GM23338 (cell line): Measurements from ENCODE around the gene SPTB. TPM values are rescaled to one million over a fixed set of nuclear protein-coding genes. Genes with fewer than 3 reads are reported as not detected.

Experiments used
- ATAC-seq: fragments of 200-7000 bp; cut with Tn5 transposase; 3 replicates; pipeline ENCODE4 v1.9.1; 2020
- DNase-seq: peaks from one replicate; pipeline ENCODE4 v3.0.0-alpha.2; 2015; ENCODE audit warnings: low spot score
- H2AFZ ChIP-seq: fragments of 200-600 bp; sonication (generic); 2 replicates; pipeline ENCODE4 v1.8.0; 2016; ENCODE audit warnings: antibody characterized with exemption, mild to moderate bottlenecking, moderate library complexity
- H3F3A ChIP-seq: fragments of 200-600 bp; sonication (generic); replicated peaks from 2 replicates; pipeline ENCODE4 v1.8.0; 2017; ENCODE audit warnings: antibody characterized with exemption, mixed run types, low read depth
- H3K27ac ChIP-seq: fragments of 200-600 bp; sonication (generic); 2 replicates; pipeline ENCODE4 v1.6.1; 2016; ENCODE audit warnings: low read depth
- H3K27me3 ChIP-seq: fragments of 200-600 bp; sonication (generic); 2 replicates; pipeline ENCODE4 v1.8.0; 2016; ENCODE audit warnings: mild to moderate bottlenecking, mixed run types, moderate library complexity; ENCODE audit not compliant: insufficient read depth
- H3K36me3 ChIP-seq: fragments of 200-600 bp; sonication (generic); 2 replicates; pipeline ENCODE4 v1.8.0; 2016; ENCODE audit warnings: mild to moderate bottlenecking; ENCODE audit not compliant: insufficient read depth
- H3K4me1 ChIP-seq: fragments of 200-600 bp; sonication (generic); 2 replicates; pipeline ENCODE4 v1.8.0; 2016; ENCODE audit warnings: mild to moderate bottlenecking, moderate library complexity; ENCODE audit not compliant: insufficient read depth
- H3K4me2 ChIP-seq: fragments of 200-600 bp; sonication (generic); 2 replicates; pipeline ENCODE4 v1.7.1; 2017; ENCODE audit warnings: mixed run types
- H3K4me3 ChIP-seq: fragments of 200-600 bp; sonication (generic); 2 replicates; pipeline ENCODE4 v1.6.1; 2016; ENCODE audit warnings: mixed run types
- H3K79me2 ChIP-seq: fragments of 200-600 bp; sonication (generic); replicated peaks from 2 replicates; pipeline ENCODE4 v1.8.0; 2017; ENCODE audit warnings: mild to moderate bottlenecking; ENCODE audit not compliant: insufficient read depth
- H3K9me2 ChIP-seq: fragments of 200-600 bp; sonication (generic); 2 replicates; pipeline ENCODE4 v1.8.0; 2017; ENCODE audit not compliant: insufficient read depth
- H4K20me1 ChIP-seq: fragments of 200-600 bp; sonication (generic); replicated peaks from 2 replicates; pipeline ENCODE4 v1.8.0; 2017; ENCODE audit warnings: mild to moderate bottlenecking; ENCODE audit not compliant: insufficient read depth
- H3K27ac Mint-ChIP-seq: 2 replicates; pipeline ENCODE4 v1.8.0; 2020; ENCODE audit warnings: inconsistent platforms, mild to moderate bottlenecking, moderate library complexity, mixed read lengths
- H3K27me3 Mint-ChIP-seq: 3 replicates; pipeline ENCODE4 v1.8.0; 2022; ENCODE audit warnings: low read depth, mild to moderate bottlenecking, moderate library complexity, mixed read lengths, inconsistent platforms; ENCODE audit not compliant: insufficient read depth, poor library complexity
- H3K36me3 Mint-ChIP-seq: 3 replicates; pipeline ENCODE4 v1.8.0; 2021; ENCODE audit warnings: low read depth, mild to moderate bottlenecking, inconsistent platforms, moderate library complexity, mixed read lengths
- H3K4me1 Mint-ChIP-seq: 3 replicates; pipeline ENCODE4 v1.8.0; 2020; ENCODE audit warnings: mild to moderate bottlenecking, inconsistent platforms, mixed read lengths
- H3K4me3 Mint-ChIP-seq: 3 replicates; pipeline ENCODE4 v1.8.0; 2021; ENCODE audit warnings: moderate library complexity, mild to moderate bottlenecking, inconsistent platforms, mixed read lengths
- H3K9me3 Mint-ChIP-seq: 3 replicates; pipeline ENCODE4 v1.8.0; 2020; ENCODE audit warnings: moderate library complexity, mild to moderate bottlenecking, inconsistent platforms, mixed read lengths
- EZH2phosphoT487 ChIP-seq: fragments of 200-600 bp; sonication (generic); IDR thresholded peaks from one replicate; pipeline ENCODE4 v1.8.1; 2018; ENCODE audit warnings: antibody characterized with exemption; ENCODE audit not compliant: unreplicated experiment
- NANOG ChIP-seq: IDR thresholded peaks from 2 replicates; pipeline ENCODE4 v1.6.1; 2016; ENCODE audit warnings: antibody characterized with exemption, borderline replicate concordance
- REST ChIP-seq: IDR thresholded peaks from one replicate; pipeline ENCODE4 v1.6.1; 2018; ENCODE audit warnings: antibody characterized with exemption; ENCODE audit not compliant: unreplicated experiment
- ZNF114 ChIP-seq: fragments of 250-450 bp; sonication (Bioruptor Pico); IDR thresholded peaks from 2 replicates; pipeline ENCODE4 v1.5.0; 2020; ENCODE audit warnings: mild to moderate bottlenecking, moderate library complexity
- ZNF462 ChIP-seq: fragments of 250-450 bp; sonication (Bioruptor Pico); IDR thresholded peaks from 2 replicates; pipeline ENCODE4 v1.5.0; 2020; ENCODE audit warnings: mild to moderate bottlenecking, moderate library complexity
- polyA plus RNA-seq: library from polyadenylated mRNA; unstranded; fragments of >200 nt; fragmentation: Nextera tagmentation; extraction: Ambion mirVana; gene quantifications from 2 replicates; pipeline ENCODE4 v1.2.1, GENCODE V29; 2016
- total RNA-seq: library from RNA; depleted of rRNA; stranded (reverse); fragments of >200 nt; shearing (Covaris generic); gene quantifications from 2 replicates; pipeline ENCODE4 v1.2.3, GENCODE V29; 2014

SPTB gene
- total and polyA plus RNA-seq, 2 experiments from 2014 or later: 1.1 to 1.9 TPM

- H3K4me3 ChIP-seq: no peak overlapping the region
- no peak overlapping the region for H3K27ac Mint-ChIP-seq
- H3F3A ChIP-seq: no peaks in the 10 kb centered on the region
- H4K20me1 ChIP-seq: no peaks in the 10 kb centered on the region
- peaks cover 9% of the 10 kb centered on the region for H3K27me3 Mint-ChIP-seq
- no peaks in the 10 kb centered on the region for H3K9me2 ChIP-seq
- H3K4me2 ChIP-seq: no peak overlapping the region
- ATAC-seq (no peak), DNase-seq (no peak)
- no peaks in the 10 kb centered on the region for H3K79me2 ChIP-seq
- H3K4me1 Mint-ChIP-seq: peaks cover 3% of the 10 kb centered on the region; the same call in 1 of the 3 replicates
- H3K9me3 Mint-ChIP-seq: no peaks in the 10 kb centered on the region
- H3K27ac ChIP-seq: no peak overlapping the region
- TF ChIP-seq EZH2phosphoT487 (no peak), NANOG (no peak), ZNF114 (no peak), ZNF462 (CRISPR knock-in tag) (no peak), REST (no peak)
- H3K4me1 ChIP-seq: no peaks in the 10 kb centered on the region
- no peaks in the 10 kb centered on the region for H3K36me3 ChIP-seq
- no peak overlapping the region for H3K4me3 Mint-ChIP-seq
- no peak overlapping the region for H2AFZ ChIP-seq
- H3K36me3 Mint-ChIP-seq: no peaks in the 10 kb centered on the region
- H3K27me3 ChIP-seq: no peaks in the 10 kb centered on the region
Observed at GRCh38 chr14:64799555-64799954, 80.2 kb downstream of the SPTB start.
